Neural progenitor cell (in vitro differentiated cells): ENCODE results near the gene LYSMD1.

Experiments used
- CTCF ChIP-seq: fragments of 200-600 bp; sonication (generic); IDR thresholded peaks from 2 replicates; pipeline ENCODE4 v1.5.1; 2017; ENCODE audit warnings: antibody characterized with exemption, mild to moderate bottlenecking
- EZH2 ChIP-seq: fragments of 200-600 bp; sonication (generic); IDR thresholded peaks from 2 replicates; pipeline ENCODE4 v1.6.1; 2017; ENCODE audit warnings: antibody characterized with exemption, mild to moderate bottlenecking, moderate library complexity
- EZH2phosphoT487 ChIP-seq: fragments of 200-600 bp; sonication (generic); IDR thresholded peaks from 2 replicates; pipeline ENCODE4 v1.6.1; 2017; ENCODE audit warnings: antibody characterized with exemption

- TF ChIP-seq CTCF, result no peak
- TF ChIP-seq EZH2, result no peak
- no peak for TF ChIP-seq EZH2phosphoT487
These were observed 1.4 kb upstream of the LYSMD1 start for GRCh38 chr1:151167116-151167515.
